LoVo (cell line): ENCODE data around the gene NIPAL3.
"Not testable (repeated sequence)": the region's sequence is repeated elsewhere in the genome, so short reads cannot be mapped to it uniquely, and the experiment has no call there.

Experiments
- DNase-seq: peaks from one replicate; pipeline ENCODE4 v3.0.0-alpha.2; 2016; ENCODE audit warnings: low spot score

Gene NIPAL3

DNA sequence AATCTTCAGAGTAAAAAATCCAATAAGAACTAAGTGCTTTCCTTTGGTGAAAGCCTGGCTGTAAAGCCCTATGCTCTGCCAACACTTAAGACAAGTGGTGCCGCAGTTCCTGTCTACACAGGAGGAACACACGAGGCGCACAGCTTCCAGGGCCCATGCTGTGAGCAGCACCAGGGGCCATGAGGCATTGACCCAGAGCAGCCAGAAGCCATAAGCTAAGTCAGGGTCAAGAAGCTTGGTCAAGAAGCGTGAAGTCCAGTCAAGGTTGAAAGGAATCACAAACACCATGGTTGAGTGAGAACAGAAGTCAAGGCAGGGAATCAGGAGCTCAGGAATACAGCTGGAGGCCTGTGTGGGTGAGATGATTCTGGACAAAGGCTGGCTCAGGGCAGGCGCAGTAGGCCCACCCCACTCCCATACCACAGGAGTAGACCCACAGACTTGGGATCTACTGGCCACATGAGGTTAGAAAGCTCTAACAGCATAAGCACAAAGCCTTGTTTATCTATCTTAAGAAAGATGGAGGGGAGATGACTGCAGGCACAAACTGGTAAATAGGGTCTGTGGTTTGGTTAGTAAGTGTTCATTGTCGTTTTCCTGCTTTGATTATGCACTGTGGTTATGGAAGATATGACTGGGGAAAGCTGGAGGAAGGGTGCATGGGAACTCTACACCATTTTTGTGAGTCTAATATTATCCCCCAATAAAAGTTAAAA lies 44.1 kb downstream of the NIPAL3 start:
- no peak for DNase-seq

DNA sequence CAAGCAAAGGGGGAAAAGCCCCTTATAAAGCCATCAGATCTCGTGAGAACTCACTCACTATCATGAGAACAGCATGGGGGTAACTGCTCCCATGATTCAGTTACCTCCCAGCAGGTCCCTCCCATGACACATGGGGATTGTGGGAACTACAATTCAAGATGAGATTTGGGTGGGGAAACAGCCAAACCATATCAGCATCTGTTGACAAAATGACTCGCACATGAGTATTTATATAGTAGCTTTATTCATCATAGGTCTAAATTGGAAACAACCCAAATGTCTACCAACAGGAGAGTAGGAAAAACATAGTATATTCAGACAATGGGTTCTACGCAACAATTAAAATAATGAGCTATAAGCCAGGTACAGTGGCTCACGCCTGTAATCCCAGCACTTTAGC lies 46.5 kb downstream of the NIPAL3 start:
- DNase-seq: peak; percentile 32

DNA sequence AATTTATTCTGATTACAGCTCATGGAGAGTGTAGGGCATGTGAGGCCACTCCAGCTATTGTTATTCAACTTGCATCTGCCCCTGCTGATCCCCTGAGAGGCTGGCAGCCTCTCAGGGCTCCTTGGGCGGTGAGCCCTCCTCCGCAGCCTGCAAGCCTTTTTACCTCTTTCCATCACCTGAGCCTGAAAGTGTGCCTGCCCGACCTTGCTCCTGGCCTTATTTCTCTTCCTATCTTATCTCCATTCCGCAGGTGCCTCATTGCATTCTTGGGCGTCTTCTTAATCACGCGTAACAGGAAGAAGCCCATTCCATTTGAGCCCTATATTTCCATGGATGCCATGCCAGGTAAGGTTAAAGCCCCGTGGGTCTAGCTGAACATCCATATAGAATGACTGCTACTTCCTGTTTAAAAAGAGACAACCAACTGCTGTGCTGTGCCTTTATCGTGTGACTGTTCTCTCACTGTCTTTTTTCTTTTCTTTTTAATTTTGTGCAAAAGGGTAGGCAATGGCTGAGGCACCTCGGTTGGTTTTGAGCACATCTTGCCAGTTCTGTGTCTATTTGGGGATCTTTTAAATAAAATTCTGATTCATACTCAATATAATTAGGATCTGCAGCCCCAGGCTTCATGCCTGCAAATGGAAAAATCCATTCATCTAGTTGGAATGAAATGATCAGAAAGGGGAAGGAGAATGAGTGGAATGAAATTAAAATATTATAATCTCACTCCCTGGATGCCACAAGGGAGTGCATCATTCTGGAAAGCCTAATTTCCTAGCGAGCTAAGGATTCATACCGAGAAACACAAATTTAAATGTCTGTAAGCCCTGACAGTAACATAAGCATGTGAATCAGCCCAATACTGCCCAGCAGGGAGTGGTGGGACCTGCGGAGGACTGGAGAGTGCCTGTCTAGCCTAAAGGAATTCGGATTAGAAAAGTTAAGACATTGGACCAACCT lies 48.5 kb downstream of the NIPAL3 start:
- DNase-seq: no peak

DNA sequence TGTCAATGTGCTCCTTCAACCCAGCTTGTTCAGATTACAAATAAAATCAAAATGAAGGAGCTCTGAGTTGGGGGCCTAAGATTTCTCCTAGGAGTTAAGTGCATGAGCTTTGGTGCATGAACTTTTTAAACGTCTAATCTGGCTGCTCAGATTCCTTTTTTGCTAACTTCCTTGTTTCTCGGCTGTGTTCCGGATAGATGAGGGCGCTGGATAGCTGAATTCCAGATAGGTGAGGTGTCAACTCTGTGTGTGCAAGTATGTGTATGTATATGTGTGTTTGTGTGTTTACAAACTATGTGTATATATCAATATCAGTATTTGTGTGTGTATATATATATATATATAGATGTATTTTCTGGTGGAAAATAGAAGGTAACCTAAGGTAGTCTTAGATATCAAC lies 49.5 kb downstream of the NIPAL3 start:
- no peak for DNase-seq

DNA sequence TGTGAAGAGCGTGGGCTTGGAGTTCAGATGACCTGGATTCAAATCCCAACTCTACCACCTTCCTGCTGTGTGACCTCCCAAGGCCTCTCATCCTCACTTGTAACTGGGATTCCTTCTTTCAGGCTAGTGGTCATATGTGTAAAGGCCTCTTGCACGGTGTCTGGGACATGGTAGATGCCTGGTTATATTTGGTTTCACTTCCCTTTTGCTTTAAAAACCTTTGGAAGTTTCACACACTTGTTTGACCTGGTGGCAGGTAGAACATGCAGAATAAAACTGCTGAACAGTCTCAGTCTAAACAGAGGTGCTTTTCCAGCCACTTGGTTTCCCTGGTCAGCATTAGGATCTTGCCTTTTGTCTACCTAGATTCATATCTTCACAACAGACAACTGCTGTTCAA lies 50.0 kb downstream of the NIPAL3 start:
- no peak for DNase-seq

DNA sequence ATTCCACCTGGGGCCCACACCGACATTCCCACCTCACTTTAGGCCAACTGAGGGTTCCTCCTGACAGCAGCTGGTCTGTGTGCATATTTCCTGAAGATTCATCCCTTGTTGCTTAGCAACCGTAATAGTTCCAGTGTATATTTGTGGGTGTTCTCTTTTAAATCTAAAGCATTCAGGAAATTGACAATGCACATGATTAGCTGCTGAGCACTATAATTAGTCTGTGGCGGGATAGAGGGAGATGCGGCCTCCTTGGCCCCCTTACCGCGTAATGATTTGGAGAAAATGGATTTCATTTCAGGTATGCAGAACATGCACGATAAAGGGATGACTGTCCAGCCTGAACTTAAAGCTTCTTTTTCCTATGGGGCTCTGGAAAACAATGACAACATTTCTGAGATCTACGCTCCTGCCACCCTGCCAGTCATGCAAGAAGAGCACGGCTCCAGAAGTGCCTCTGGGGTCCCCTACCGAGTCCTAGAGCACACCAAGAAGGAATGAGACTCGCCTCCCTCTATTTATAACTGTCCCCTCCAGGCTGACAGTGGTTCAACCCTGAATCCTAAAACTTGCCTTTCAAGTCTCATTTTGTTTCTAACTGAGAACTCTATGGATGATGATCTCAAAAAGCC lies 53.2 kb downstream of the NIPAL3 start:
- no peak for DNase-seq

DNA sequence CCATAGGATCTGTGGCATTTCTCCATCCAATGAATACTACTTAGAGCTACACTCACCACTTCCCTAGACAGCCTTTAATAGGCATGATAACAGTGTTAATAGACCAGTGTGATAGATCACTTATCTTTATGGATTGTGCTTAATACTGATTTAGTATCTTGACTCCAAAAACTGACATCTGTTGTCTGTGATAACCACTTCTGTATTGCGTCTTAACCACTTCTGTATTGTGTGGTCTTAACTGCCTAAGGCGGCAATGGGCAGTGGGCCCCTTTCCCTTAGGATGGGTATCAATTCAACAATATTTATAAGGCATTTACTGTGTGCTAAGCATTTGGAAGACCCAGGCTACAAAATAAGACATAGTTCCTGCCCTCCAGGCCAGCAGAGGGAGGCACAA lies 55.0 kb downstream of the NIPAL3 start:
- DNase-seq: no peak

DNA sequence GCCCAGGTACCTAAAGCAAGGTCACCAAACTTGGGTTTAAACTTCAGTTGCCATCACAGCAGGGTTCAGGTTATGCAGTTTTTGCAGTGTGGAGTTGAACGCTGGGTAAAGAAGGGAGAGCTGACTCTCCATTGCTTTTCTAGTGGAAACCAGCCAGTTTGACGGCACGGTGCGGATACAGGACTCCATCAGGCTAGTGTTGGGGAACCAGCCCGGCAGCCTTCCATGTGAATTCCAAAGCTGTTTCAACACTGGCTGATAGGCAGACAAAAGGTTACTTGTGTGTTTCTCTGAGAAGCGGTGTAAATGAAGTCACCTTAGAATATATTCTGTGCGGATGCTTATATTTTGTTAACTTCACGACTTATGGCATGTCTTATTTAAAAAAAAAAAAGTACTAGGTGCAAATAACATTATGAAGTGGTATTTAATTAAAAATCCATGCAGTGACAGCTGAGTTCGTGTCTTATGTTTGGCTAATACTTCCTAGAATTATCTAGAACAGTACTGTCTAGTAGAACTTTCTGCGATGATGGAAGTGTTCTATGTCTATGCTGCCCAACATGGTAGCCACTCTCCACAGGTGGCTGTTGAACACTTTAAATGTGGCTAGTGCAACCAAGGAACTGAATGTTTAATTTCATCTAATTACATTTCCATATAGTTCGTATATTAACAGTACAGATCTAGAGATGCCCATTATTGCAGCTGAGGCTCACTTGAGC lies 57.1 kb downstream of the NIPAL3 start:
- no peak for DNase-seq

DNA sequence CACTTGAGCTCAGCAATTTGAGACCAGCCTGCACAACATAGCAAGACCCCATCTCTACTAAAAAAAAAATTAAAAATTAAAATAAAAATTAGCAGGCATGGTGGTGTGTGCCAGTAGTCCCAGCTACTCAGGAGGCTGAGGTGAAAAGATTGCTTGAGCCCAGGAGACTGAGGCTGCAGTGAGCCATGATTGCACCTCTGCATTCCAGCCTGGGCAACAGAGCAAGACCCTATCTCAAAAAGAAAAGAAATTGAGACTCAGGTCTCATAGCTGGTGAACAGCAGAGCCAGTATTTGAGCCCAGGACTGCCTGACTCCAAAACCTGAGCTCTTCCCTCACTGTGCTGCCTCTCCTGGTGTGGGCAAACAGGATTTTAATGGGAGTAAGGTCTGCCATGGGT lies 58.6 kb downstream of the NIPAL3 start:
- no peak for DNase-seq

DNA sequence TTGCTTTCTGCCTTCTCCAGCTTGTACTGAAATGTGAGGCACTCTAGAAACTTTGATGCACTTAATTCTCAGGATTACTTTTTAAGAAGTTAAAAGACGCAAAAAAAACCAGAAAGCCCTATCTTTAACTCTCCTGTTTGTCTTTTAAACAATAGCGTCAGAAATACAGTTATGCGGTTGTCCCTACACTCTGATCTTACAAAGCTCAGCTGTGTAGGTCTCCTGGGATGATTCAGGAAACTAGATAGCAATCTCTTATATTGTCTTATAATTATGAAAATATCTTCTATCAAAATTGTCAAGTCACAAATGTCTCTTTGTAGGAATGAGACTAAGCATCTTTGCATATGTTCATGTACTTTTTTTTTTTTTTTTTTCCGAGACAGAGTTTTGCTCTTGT lies 60.1 kb downstream of the NIPAL3 start:
- no peak for DNase-seq

DNA sequence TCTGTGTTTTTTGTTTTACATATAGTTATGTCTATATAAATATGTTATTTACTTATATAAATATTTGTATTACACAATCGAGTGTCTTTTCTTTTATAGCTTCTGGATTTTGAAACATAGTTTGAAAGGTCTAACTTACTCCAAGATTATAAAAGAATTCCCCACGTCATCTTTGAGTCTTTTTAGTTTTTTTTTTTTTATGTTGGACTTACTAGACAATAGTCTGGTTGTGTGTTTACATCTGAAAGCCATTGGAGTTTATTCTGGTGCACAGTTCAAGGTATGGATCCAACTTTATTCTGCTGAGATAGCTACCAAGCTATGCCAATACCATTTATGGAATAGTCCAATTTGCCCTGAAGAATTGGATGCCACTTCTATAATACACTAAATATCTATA lies 61.0 kb downstream of the NIPAL3 start:
- no peak for DNase-seq

DNA sequence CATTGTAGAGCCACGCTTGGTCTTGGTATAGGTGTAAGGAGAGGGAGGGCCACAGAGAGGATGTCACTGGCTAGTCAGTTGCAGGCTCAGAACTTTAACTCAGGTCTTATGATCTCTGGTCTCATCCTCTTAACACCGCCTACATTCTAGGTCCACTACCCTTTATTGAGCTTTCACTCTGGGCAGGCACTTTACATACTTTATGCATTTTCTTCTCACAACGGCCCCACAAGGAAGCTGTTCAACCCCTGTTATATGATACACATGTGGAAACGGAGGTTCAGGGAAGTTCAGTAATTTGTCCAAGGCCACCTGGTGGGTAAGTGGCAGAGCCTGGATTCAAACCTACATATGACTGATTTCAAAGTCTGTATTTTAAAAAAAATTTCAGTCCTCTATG lies 61.7 kb downstream of the NIPAL3 start:
- DNase-seq: no peak

DNA sequence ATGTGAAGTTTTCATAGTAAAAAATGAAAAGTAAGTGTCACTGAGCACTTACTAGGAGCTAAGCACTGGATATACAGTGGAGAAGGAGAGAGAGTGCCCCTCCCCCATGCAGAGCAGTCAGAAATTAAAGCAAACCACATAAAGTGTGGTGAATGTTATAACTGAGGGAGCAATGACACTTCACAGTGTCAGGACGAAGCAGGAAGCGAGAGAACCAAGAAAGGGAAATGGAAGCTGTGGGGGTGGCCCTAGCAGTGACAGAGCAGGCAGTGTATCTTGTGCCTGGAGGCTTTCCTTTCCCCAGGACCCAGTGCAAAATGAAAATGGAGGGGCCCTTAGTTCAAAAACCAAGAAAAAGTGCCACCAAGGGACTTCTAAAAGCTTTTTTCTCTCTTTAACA lies 65.5 kb downstream of the NIPAL3 start:
- DNase-seq: no peak

DNA sequence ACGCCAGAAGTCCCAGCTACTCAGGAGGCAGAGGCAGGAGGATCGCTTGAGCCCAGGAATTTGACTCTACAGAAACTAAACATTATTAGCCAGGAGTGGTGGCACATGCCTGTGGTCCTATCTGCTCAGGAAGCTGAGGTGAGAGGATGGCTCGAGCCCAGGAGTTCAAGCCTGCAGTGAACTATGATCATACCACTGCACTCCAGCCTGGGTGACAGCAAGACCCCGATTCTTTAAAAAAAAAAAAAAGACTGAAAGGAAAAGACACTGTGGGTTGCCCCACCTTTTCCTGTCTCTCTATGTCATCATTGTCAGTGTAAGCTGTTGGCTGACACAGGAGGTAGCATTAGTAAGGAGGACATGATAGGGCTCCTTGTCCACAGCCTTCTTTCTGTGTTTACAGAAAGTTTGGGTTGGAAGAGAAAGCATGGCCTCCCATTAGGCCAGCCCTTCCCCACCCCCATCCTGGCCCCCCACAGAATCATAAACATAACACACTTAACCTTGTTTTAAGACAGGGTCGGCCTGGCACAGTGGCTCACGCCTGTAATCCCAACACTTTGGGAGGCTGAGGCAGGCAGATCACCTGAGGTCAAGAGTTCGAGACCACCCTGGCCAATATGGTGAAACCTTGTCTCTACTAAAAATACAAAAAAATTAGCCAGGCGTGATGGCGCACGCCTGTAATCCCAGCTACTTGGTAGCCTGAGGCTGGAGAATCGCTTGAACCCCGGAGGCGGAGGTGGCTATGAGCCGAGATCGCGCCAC lies 66.4 kb downstream of the NIPAL3 start:
- no peak for DNase-seq

DNA sequence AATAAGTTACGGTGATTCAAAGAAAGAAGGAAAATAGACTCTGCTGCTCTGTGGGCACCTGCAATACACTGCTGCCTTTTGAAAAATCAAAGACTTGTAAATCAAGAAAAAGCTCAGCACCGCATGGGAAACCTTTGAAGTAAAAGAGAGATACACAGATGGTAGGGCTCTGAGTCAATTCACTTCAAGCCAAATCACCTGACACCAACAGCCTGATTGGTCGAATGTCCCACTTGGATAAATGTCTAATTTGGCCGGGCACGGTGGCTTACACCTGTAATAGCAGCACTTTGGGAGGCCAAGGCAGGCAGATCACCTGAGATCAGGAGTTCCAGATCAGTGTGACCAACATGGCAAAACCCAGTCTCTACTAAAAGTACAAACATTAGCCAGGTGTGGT lies 67.8 kb downstream of the NIPAL3 start:
- DNase-seq: no peak

DNA sequence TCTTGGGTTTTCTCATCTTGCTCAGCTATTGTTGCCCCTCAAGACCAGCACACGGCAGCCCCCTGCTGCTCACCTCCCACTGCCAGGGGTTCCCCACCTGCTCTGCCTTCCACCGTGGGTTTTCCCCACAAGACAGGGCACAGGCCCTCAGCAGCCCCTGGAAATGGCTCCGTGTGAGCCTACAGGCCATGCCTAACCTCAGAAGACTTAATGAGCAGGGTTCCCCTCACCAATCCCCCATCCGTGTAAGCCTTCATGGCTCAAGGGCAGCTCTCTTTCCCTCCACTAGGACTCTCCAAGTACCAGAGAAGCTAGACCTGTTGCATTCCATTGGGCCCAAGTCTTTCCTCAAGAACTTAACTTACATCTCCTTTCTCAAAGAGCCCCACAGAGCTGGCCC lies 68.6 kb downstream of the NIPAL3 start:
- no peak for DNase-seq

DNA sequence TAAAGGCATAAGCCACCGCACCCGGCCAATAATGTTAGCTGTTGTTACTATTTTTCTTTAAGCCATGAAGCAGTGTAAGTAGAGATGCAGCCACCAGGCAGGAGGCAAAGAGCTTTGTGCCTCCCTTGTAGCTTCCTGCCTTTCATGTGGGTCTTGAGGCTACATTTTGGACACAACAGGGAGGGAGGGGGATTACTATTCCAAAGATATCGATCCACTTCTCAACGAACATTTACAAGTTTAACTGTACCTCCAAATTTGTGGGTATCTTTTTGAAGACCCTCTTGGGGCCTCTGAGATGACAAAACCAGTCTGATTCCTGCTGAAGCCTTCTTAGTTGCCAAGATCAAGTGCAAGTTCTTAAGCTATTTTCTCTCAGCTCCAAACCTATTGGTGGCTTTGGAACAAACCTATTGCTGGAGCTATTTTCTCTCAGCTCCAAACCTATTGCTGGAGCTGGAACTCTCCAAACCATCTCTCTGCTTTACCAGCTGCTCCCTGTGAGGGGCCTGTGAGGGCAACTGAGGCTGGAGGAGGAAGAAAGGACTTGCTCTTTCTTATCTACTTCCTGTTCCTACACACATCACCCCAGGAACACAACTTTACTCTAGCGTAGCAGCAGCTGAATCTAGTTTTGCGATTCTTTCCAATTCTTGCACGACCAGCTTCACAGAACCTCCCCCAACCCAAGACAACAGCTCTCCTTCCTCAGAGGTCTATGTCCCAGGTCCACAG lies 70.9 kb downstream of the NIPAL3 start:
- DNase-seq: no peak

DNA sequence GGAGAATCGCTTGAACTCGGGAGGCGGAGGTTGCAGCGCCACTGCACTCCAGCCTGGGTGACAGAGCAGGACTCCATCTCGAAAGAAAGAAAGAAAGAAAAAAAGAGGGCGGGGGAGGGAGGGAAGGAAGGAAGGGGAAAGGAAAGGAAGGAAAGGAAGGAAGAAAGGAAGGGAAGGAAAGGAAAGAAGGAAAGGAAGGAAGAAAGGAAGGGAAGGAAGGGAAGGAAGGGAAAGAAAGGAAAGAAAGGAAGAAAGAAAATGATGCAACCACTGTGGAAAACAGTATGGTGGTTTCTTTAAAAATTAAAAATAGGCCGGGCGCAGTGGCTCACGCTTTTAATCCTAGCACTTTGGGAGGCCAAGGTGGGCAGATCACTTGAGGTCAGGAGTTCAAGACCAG lies 71.9 kb downstream of the NIPAL3 start:
- no peak for DNase-seq

DNA sequence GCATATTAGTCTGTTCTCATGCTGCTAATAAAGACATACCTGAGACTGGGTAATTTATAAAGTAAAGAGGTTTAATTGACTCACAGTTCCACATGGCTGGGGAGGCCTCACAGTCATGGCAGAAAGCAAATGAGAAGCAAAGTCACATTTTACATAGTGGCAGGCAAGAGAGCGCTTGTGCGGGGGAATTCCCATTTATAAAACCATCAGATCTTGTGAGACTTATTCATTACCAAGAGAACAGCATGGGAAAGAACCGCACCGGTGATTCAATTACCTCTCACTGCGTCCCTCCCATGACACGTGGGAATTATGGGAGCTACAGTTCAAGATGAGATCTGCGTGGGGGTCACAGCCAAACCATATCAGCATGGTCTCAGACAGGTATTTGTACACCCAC lies 72.6 kb downstream of the NIPAL3 start:
- DNase-seq: not testable (repeated sequence)

DNA sequence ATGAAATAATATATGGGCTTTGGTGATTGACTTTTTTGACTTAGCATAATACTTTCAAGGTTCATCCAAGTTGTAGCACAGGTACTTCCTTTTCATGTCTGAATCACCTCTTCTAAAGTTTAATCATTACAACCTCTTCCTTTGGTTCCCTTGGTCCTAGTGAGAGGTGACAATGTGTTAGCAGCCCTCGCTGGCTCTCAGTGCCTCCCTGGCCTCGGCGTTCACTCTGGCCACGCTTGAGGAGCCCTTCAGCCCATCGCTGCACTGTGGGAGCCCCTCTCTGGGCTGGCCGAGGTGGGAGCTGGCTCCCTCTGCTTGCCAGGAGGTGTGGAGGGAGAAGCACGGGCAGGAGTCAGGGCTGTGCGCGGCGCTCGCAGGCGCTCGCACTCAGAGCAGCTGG lies 74.1 kb downstream of the NIPAL3 start:
- DNase-seq: no peak
